Measurements from ENCODE around the gene LIPF. TPM values are rescaled to one million over a fixed set of nuclear protein-coding genes. Genes with fewer than 3 reads are reported as not detected.

Gene LIPF
- total and polyA plus RNA-seq, 2 of the 13 experiments (the other 11 are each of a cell fraction or from before 2014, with no cell fraction given) = not detected

DNA sequence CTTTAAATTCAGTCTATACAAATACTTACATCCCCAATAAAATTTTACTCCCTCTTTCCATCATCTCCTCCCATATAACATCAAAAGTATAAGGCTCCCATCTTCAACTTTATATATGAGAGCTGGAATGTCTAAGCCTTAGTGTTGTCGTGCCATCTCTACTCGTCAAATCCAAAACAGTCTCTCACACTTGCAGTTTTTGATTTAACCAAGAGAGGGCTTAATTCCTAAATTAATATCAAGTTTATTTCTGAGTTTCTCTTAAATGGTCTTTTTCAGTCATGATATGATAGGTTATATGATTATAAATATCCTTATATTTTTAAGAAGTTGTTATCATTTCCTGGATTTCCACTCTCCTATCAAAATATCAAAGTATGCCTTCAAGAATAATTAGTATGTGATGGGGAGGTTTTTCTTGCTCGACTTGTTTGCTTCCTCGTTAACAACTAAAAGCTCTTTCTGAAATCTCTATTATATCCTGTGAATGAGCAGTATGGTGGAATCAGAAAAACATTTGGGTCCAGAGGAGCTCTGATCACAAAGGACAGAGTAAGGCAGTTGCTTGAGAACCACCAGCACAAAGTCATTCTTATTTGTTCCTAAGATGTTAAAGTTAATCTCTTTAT, 29.3 kb downstream of the LIPF start (continued):
- no peak for TF ChIP-seq ARHGAP35 (CRISPR knock-in tag; IDR thresholded peaks at IDR 0.05; ENCODE audit: borderline replicate concordance)
- TF ChIP-seq ZNF101 (CRISPR knock-in tag; IDR thresholded peaks at IDR 0.05; ENCODE audit: borderline replicate concordance, low read depth) = no peak
- no peak for TF ChIP-seq ZNF569 (CRISPR knock-in tag; IDR thresholded peaks at IDR 0.05; ENCODE audit: borderline replicate concordance)
- no peak for TF ChIP-seq ZNF614 (CRISPR knock-in tag; IDR thresholded peaks at IDR 0.05; ENCODE audit: borderline replicate concordance)
- TF ChIP-seq NRL (CRISPR knock-in tag; IDR thresholded peaks at IDR 0.05; ENCODE audit: borderline replicate concordance) = no peak
- TF ChIP-seq XRCC5 (optimal IDR thresholded peaks at IDR 0.05; ENCODE audit: low read length) = no peak
- TF ChIP-seq, protein P1, sequence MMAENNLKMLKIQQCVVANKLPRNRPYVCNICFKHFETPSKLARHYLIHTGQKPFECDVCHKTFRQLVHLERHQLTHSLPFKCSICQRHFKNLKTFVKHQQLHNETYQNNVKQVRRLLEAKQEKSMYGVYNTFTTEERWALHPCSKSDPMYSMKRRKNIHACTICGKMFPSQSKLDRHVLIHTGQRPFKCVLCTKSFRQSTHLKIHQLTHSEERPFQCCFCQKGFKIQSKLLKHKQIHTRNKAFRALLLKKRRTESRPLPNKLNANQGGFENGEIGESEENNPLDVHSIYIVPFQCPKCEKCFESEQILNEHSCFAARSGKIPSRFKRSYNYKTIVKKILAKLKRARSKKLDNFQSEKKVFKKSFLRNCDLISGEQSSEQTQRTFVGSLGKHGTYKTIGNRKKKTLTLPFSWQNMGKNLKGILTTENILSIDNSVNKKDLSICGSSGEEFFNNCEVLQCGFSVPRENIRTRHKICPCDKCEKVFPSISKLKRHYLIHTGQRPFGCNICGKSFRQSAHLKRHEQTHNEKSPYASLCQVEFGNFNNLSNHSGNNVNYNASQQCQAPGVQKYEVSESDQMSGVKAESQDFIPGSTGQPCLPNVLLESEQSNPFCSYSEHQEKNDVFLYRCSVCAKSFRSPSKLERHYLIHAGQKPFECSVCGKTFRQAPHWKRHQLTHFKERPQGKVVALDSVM (CRISPR knock-in tag; IDR thresholded peaks at IDR 0.05) = no peak
- TF ChIP-seq ZNF557 (CRISPR knock-in tag; IDR thresholded peaks at IDR 0.05) = no peak
- TF ChIP-seq TCF7 (IDR thresholded peaks at IDR 0.05; ENCODE audit: low read depth) = no peak
- no peak for TF ChIP-seq ELF1 (CRISPR knock-in tag; IDR thresholded peaks at IDR 0.05)
- TF ChIP-seq ZNF160 (CRISPR knock-in tag; IDR thresholded peaks at IDR 0.05) = no peak

Data from HepG2 (cell line).